ENCODE measurements around the gene PSPH.

Gene PSPH

GRCh38 chr7:55977831-55978230 is 73.4 kb downstream of the PSPH start:
- H3K4me2 ChIP-seq = no peak overlapping the region
- no peak overlapping the region for H2AFZ ChIP-seq (ENCODE audit: low read depth)
- H3K27me3 ChIP-seq (ENCODE audit: insufficient read depth, low read depth) = no peaks in the 10 kb centered on the region
- no peaks in the 10 kb centered on the region for H3K4me1 ChIP-seq (ENCODE audit: low read depth, poor library complexity, severe bottlenecking)
- H3K36me3 ChIP-seq (ENCODE audit: insufficient read depth) = no peaks in the 10 kb centered on the region
- no peak overlapping the region for H3K4me3 ChIP-seq (IDR thresholded peaks at IDR 0.05; ENCODE audit: insufficient read depth, low read depth, low read length)
- H3K9ac ChIP-seq = no peak overlapping the region
- no peak for TF ChIP-seq CTCF (conservative IDR thresholded peaks at IDR 0.05; ENCODE audit: low read depth, low read length)
- H3K27ac ChIP-seq = no peak overlapping the region
- no peaks in the 10 kb centered on the region for H4K20me1 ChIP-seq (ENCODE audit: insufficient read depth)
- no peaks in the 10 kb centered on the region for H3K79me2 ChIP-seq (ENCODE audit: insufficient read depth, low read depth)

- Histone ChIP-seq H3K79me2 (ENCODE audit: insufficient read depth, low read depth) (0 out of 2 replicates have a peak, but pooled peaks cover 3% of the 10 kb centered on the region), H3K4me3 (IDR thresholded peaks at IDR 0.05; ENCODE audit: insufficient read depth, low read depth, low read length) (no peak overlapping the region), H3K4me1 (ENCODE audit: low read depth, poor library complexity, severe bottlenecking) (no peaks in the 10 kb centered on the region), H3K27me3 (ENCODE audit: insufficient read depth, low read depth) (no peaks in the 10 kb centered on the region), H4K20me1 (ENCODE audit: insufficient read depth) (no peaks in the 10 kb centered on the region), H3K9ac (no peak overlapping the region), H2AFZ (ENCODE audit: low read depth) (no peak overlapping the region), H3K27ac (no peak overlapping the region), H3K4me2 (no peak overlapping the region), H3K36me3 (ENCODE audit: insufficient read depth) (no peaks in the 10 kb centered on the region)
- no peak for TF ChIP-seq CTCF (conservative IDR thresholded peaks at IDR 0.05; ENCODE audit: low read depth, low read length)
These were observed 75.1 kb downstream of the PSPH start for GRCh38 chr7:55975988-55976633.

- Histone ChIP-seq H3K9ac (no peak overlapping the region), H3K27me3 (ENCODE audit: insufficient read depth, low read depth) (no peaks in the 10 kb centered on the region), H3K27ac (no peak overlapping the region), H3K4me1 (ENCODE audit: low read depth, poor library complexity, severe bottlenecking) (no peaks in the 10 kb centered on the region), H2AFZ (ENCODE audit: low read depth) (no peak overlapping the region), H3K4me3 (IDR thresholded peaks at IDR 0.05; ENCODE audit: insufficient read depth, low read depth, low read length) (no peak overlapping the region), H4K20me1 (ENCODE audit: insufficient read depth) (no peaks in the 10 kb centered on the region), H3K79me2 (ENCODE audit: insufficient read depth, low read depth) (0 out of 2 replicates have a peak, but pooled peaks cover 3% of the 10 kb centered on the region), H3K36me3 (ENCODE audit: insufficient read depth) (no peaks in the 10 kb centered on the region), H3K4me2 (no peak overlapping the region)
- TF ChIP-seq CTCF (conservative IDR thresholded peaks at IDR 0.05; ENCODE audit: low read depth, low read length) = no peak
These were observed 77.4 kb downstream of the PSPH start for GRCh38 chr7:55973747-55974250.

- Histone ChIP-seq H3K4me2 (no peak overlapping the region), H3K79me2 (ENCODE audit: insufficient read depth, low read depth) (0 out of 2 replicates have a peak, but pooled peaks cover 3% of the 10 kb centered on the region), H3K27ac (no peak overlapping the region)
These were observed 80.3 kb downstream of the PSPH start for GRCh38 chr7:55970978-55971377.

More at GRCh38 chr7:55970978-55971377, 80.3 kb downstream of the PSPH start:
- Histone ChIP-seq H2AFZ (ENCODE audit: low read depth) (no peak overlapping the region), H3K27me3 (ENCODE audit: insufficient read depth, low read depth) (no peaks in the 10 kb centered on the region), H3K9ac (no peak overlapping the region), H4K20me1 (ENCODE audit: insufficient read depth) (no peaks in the 10 kb centered on the region), H3K4me1 (ENCODE audit: low read depth, poor library complexity, severe bottlenecking) (no peaks in the 10 kb centered on the region), H3K36me3 (ENCODE audit: insufficient read depth) (no peaks in the 10 kb centered on the region), H3K4me3 (IDR thresholded peaks at IDR 0.05; ENCODE audit: insufficient read depth, low read depth, low read length) (no peak overlapping the region)
- TF ChIP-seq CTCF (conservative IDR thresholded peaks at IDR 0.05; ENCODE audit: low read depth, low read length) = no peak
